Duodenal mucosa (tissue), 2 donors: ENCODE data around the gene PLXNC1.

Experiments
- H3K27ac ChIP-seq: one replicate; pipeline ENCODE4 v1.7.0; 2013; ENCODE audit warnings: low read depth, low read length
- H3K27me3 ChIP-seq, 2 donors: one replicate each; pipeline ENCODE4 v1.7.0; 2013; ENCODE audit warnings: low read length in 2 of 2, control low read depth in 1 of 2; ENCODE audit not compliant: insufficient read depth in 2 of 2, control insufficient read depth in 1 of 2
- H3K36me3 ChIP-seq, 2 donors: one replicate each; pipeline ENCODE4 v1.7.0; 2013; ENCODE audit warnings: low read length in 2 of 2, control low read depth in 1 of 2; ENCODE audit not compliant: insufficient read depth in 2 of 2, control insufficient read depth in 1 of 2
- H3K4me1 ChIP-seq, 2 donors: one replicate each; pipeline ENCODE4 v1.7.0; 2013; ENCODE audit warnings: low read length in 2 of 2, control low read depth in 1 of 2; ENCODE audit not compliant: insufficient read depth in 2 of 2, control insufficient read depth in 1 of 2
- H3K4me3 ChIP-seq, 2 donors: one replicate each; pipeline ENCODE4 v1.7.0; 2013; ENCODE audit warnings: low read length in 2 of 2, low read depth in 1 of 2
- H3K9ac ChIP-seq, 2 donors: one replicate each; pipeline ENCODE4 v1.7.0; 2013; ENCODE audit warnings: low read length in 2 of 2, low read depth in 1 of 2
- H3K9me3 ChIP-seq, 2 donors: one replicate each; pipeline ENCODE4 v1.7.0; 2013; ENCODE audit warnings: low read length in 2 of 2, control low read depth in 1 of 2; ENCODE audit not compliant: control insufficient read depth in 1 of 2

PLXNC1 gene

GRCh38 chr12:94186278-94187241 is 38.2 kb downstream of the PLXNC1 start:
- Histone ChIP-seq H3K27ac (no peak overlapping the region), H3K9me3 (no peaks in the 10 kb centered on the region), H3K4me3 (peak overlapping the region in 1 of 2 donors; percentile 1), H3K9ac (no peak overlapping the region), H3K36me3 (no peaks in the 10 kb centered on the region), H3K27me3 (no peaks in the 10 kb centered on the region), H3K4me1 (peaks cover 9 to 18% of the 10 kb centered on the region in 2 donors)

GRCh38 chr12:94187361-94187760 is 39.0 kb downstream of the PLXNC1 start:
- Histone ChIP-seq H3K27me3 (no peaks in the 10 kb centered on the region), H3K9me3 (no peaks in the 10 kb centered on the region), H3K9ac (no peak overlapping the region), H3K36me3 (no peaks in the 10 kb centered on the region), H3K4me1 (peaks cover 9 to 18% of the 10 kb centered on the region in 2 donors), H3K27ac (no peak overlapping the region), H3K4me3 (no peak overlapping the region)

GRCh38 chr12:94190623-94191022 is 42.2 kb downstream of the PLXNC1 start:
- no peaks in the 10 kb centered on the region for H3K4me1 ChIP-seq
- no peak overlapping the region for H3K9ac ChIP-seq
- no peak overlapping the region for H3K4me3 ChIP-seq
- H3K27me3 ChIP-seq = no peaks in the 10 kb centered on the region
- no peaks in the 10 kb centered on the region for H3K36me3 ChIP-seq
- no peaks in the 10 kb centered on the region for H3K9me3 ChIP-seq
- H3K27ac ChIP-seq = no peak overlapping the region

- no peak overlapping the region for H3K4me3 ChIP-seq
- H3K36me3 ChIP-seq = no peaks in the 10 kb centered on the region
- no peak overlapping the region for H3K27ac ChIP-seq
- H3K9me3 ChIP-seq = no peaks in the 10 kb centered on the region
- H3K9ac ChIP-seq = no peak overlapping the region
- no peaks in the 10 kb centered on the region for H3K4me1 ChIP-seq
- no peaks in the 10 kb centered on the region for H3K27me3 ChIP-seq
These were observed 42.6 kb downstream of the PLXNC1 start for GRCh38 chr12:94191023-94191422.

GRCh38 chr12:94191811-94192210 is 43.4 kb downstream of the PLXNC1 start:
- no peaks in the 10 kb centered on the region for H3K9me3 ChIP-seq
- H3K27ac ChIP-seq = no peak overlapping the region
- H3K36me3 ChIP-seq = no peaks in the 10 kb centered on the region
- no peak overlapping the region for H3K9ac ChIP-seq
- no peaks in the 10 kb centered on the region for H3K4me1 ChIP-seq
- no peak overlapping the region for H3K4me3 ChIP-seq
- H3K27me3 ChIP-seq = no peaks in the 10 kb centered on the region

- Histone ChIP-seq H3K4me1 (no peaks in the 10 kb centered on the region), H3K4me3 (no peak overlapping the region), H3K27me3 (no peaks in the 10 kb centered on the region), H3K36me3 (no peaks in the 10 kb centered on the region), H3K27ac (no peak overlapping the region), H3K9ac (no peak overlapping the region), H3K9me3 (no peaks in the 10 kb centered on the region)
These were observed 44.1 kb downstream of the PLXNC1 start for GRCh38 chr12:94192506-94192905.

- H3K27ac ChIP-seq = no peak overlapping the region
- H3K4me1 ChIP-seq = no peaks in the 10 kb centered on the region
- no peak overlapping the region for H3K9ac ChIP-seq
- H3K4me3 ChIP-seq = no peak overlapping the region
- H3K9me3 ChIP-seq = no peaks in the 10 kb centered on the region
- no peaks in the 10 kb centered on the region for H3K36me3 ChIP-seq
- no peaks in the 10 kb centered on the region for H3K27me3 ChIP-seq
These were observed 44.8 kb downstream of the PLXNC1 start for GRCh38 chr12:94193168-94193567.

GRCh38 chr12:94195483-94195882 is 47.1 kb downstream of the PLXNC1 start:
- Histone ChIP-seq H3K27ac (no peak overlapping the region), H3K4me1 (no peaks in the 10 kb centered on the region), H3K4me3 (no peak overlapping the region), H3K9ac (no peak overlapping the region), H3K27me3 (no peaks in the 10 kb centered on the region), H3K36me3 (no peaks in the 10 kb centered on the region), H3K9me3 (no peaks in the 10 kb centered on the region)

- H3K36me3 ChIP-seq = no peaks in the 10 kb centered on the region
- H3K4me3 ChIP-seq = no peak overlapping the region
- no peaks in the 10 kb centered on the region for H3K27me3 ChIP-seq
- H3K9ac ChIP-seq = no peak overlapping the region
- peaks cover 0 to 8% of the 10 kb centered on the region in 2 donors for H3K4me1 ChIP-seq
- no peaks in the 10 kb centered on the region for H3K9me3 ChIP-seq
- no peak overlapping the region for H3K27ac ChIP-seq
These were observed 50.1 kb downstream of the PLXNC1 start for GRCh38 chr12:94198469-94198868.

GRCh38 chr12:94198872-94199271 is 50.5 kb downstream of the PLXNC1 start:
- Histone ChIP-seq H3K27ac (no peak overlapping the region), H3K36me3 (no peaks in the 10 kb centered on the region), H3K4me3 (no peak overlapping the region), H3K27me3 (no peaks in the 10 kb centered on the region), H3K9me3 (no peaks in the 10 kb centered on the region), H3K4me1 (peaks cover 0 to 8% of the 10 kb centered on the region in 2 donors), H3K9ac (no peak overlapping the region)
